ENCODE measurements around the gene KDM4B. TPM values are rescaled to one million over a fixed set of nuclear protein-coding genes. Genes with fewer than 3 reads are reported as not detected.

KDM4B gene
- total and polyA plus RNA-seq, 7 donors = 9.3 to 45.9 (median 29.5) TPM

DNA sequence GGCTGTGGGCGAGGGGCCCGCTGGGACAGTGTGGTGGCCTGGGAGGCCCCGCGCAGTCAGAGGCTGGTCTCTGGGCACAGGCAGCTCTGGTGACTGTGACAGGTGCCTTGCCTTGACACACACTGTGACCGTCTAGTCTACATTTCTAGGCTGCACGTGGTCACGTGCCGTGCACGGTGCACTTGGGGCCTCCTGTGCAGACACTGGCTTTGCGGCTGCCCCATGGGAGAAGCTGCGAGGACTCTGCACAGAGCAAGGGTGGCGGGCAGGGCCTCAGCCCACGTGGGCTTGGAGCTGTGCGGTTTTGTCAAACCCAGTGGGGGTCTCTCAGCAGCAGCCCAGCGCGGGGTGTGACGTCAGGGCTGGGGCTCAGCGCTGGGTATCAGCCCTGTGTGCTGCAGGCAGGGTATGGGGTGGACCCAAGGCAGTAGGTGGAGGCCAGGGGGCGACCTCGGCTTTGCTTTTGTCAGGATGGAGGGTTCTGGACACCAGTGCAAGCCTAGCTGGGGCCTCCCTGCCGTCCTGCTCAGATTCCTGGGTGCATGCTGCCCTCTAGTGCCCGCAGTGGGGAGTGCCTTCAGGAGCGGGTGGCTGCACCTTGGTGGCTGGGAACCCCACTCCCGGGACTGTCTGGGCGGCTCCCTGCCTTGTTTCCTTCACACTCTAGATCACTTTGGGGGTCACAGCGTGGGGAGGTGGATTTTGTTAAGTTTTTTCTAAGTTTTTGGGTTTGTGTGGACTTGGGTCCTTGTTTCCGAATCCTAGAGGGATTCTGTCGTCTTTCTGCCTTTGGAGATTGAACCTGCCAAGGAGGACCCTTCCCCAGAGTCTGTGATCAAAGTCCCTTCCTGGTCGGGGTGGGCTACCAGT, 62.6 kb downstream of the KDM4B start:
- Histone ChIP-seq H3K4me1 (peaks cover 37% of the 10 kb centered on the region), H3K36me3 (ENCODE audit: insufficient read depth in 1 of 2, low read depth in 1 of 2) (peaks cover 0 to 13% of the 10 kb centered on the region in 2 donors), H3K9me3 (no peaks in the 10 kb centered on the region), H3K27me3 (ENCODE audit: insufficient read depth in 3 of 3, low read length in 2 of 3) (no peaks in the 10 kb centered on the region), H3K4me3 (no peak overlapping the region), H3K27ac (peak overlapping the region; percentile 41)
- ATAC-seq (peak; percentile 80 to 87 (median 81)), DNase-seq (peak; percentile 86 to 91)
- intact Hi-C loops (cut with DNase I) = loop anchor here (2.0 to 10.0 kb wide), 8 partner anchors 34 to 219 kb away; no protein-coding TSS in a partner anchor
- 35 to 49% (median 36%) methylated on average over 29 of the region's 29 CpGs for WGBS, 3 donors
- TF ChIP-seq, protein P1, sequence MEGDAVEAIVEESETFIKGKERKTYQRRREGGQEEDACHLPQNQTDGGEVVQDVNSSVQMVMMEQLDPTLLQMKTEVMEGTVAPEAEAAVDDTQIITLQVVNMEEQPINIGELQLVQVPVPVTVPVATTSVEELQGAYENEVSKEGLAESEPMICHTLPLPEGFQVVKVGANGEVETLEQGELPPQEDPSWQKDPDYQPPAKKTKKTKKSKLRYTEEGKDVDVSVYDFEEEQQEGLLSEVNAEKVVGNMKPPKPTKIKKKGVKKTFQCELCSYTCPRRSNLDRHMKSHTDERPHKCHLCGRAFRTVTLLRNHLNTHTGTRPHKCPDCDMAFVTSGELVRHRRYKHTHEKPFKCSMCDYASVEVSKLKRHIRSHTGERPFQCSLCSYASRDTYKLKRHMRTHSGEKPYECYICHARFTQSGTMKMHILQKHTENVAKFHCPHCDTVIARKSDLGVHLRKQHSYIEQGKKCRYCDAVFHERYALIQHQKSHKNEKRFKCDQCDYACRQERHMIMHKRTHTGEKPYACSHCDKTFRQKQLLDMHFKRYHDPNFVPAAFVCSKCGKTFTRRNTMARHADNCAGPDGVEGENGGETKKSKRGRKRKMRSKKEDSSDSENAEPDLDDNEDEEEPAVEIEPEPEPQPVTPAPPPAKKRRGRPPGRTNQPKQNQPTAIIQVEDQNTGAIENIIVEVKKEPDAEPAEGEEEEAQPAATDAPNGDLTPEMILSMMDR (IDR thresholded peaks at IDR 0.05) = peak; percentile 93

DNA sequence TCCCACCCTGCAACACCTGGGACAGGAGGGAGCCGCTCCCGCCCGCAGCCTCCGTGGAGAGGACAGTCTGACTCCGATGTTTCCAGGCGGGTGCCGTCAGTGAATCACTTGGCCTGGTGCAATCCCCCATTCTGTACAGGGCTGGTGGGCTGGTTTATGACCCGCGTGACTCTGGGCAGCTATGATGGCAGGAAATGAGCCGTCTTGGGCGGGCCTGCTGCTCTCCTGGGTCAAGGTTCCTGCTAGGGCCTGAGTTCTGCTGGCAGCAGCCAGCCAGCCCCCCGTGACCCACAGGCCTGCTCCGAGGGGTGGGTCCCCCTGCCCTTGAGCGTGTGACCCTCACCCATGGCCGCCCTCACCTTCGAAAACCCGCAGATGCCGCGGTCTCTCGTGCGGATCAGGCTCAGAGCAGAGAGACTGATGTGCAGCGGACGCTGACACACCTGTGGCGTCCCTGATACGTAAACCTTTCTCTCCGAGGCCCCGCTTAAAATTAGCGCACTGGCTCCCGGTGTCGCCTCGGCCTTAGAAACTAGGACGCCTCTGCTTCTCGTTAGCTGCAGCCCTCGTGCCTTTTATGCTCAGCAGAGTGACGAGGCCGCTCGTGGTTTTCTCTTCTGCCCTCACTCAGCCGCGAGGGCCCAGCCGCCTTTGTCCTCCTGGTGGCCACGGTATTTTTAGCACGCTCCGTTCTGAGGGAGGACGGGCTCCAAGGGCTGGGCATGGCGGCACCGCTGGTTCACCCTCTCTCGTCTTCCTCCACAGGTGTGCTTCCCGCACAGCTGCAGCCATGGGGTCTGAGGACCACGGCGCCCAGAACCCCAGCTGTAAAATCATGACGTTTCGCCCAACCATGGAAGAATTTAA, 63.4 kb downstream of the KDM4B start:
- no peak for DNase-seq
- no peaks in the 10 kb centered on the region for H3K27me3 ChIP-seq (ENCODE audit: insufficient read depth in 3 of 3, low read length in 2 of 3)
- intact Hi-C loops (cut with DNase I) = loop anchor here (5.0 to 10.0 kb wide), 5 partner anchors 35 to 218 kb away; no protein-coding TSS in a partner anchor
- H3K36me3 ChIP-seq (ENCODE audit: insufficient read depth in 1 of 2, low read depth in 1 of 2) = peaks cover 0 to 13% of the 10 kb centered on the region in 2 donors
- TF ChIP-seq, protein P1 (IDR thresholded peaks at IDR 0.05) = no peak
- peaks cover 42% of the 10 kb centered on the region for H3K4me1 ChIP-seq
- no peak overlapping the region for H3K4me3 ChIP-seq
- H3K27ac ChIP-seq = no peak overlapping the region
- WGBS, 3 donors = 86 to 91% (median 87%) methylated on average over 52 of the region's 52 CpGs
- no peak for ATAC-seq
- no peaks in the 10 kb centered on the region for H3K9me3 ChIP-seq

DNA sequence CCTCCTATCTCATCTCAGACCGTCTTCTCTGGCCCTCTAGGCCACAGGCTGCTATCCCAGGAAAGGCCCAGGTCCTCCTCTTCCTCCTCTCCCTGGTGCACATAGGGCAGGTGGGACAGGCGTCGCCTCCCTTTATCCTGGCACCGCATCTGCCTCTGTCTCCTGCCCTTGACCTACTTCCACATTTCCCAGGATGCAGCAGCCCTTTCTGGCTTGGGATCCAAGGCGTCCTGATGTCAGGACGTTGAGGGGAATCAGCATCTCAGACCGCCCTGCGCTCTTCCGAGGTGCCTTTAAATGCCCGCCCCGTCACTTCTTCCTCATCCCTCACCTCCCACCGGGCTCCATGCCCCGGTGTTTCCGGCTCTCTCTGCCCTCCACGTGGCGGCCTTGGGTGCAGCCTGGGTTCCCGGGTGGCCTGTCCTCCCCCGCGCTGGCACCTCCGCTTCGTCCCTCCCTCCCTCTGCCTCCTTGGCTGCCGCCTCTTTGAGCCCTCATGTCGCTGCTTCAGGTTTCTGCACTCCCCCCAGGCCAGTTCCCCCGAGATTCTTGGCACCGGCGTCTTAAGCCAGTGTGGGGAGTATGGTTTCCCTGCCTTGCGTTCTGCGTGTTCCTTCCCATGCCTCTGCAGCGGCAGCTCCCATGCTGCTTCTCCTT, 66.3 kb downstream of the KDM4B start:
- TF ChIP-seq, protein P1 (IDR thresholded peaks at IDR 0.05) = no peak
- peak in 3 of 4 donors; percentile 18 to 41 (median 30) for ATAC-seq
- 30 to 39% (median 34%) methylated on average over 29 of the region's 29 CpGs for WGBS, 3 donors
- intact Hi-C loops (cut with DNase I) = loop anchor here in 1 of 2 donors (10.0 kb wide), 2 partner anchors 120 to 220 kb away; no protein-coding TSS in a partner anchor
- Histone ChIP-seq H3K36me3 (ENCODE audit: insufficient read depth in 1 of 2, low read depth in 1 of 2) (peaks cover 2 to 21% of the 10 kb centered on the region in 2 donors), H3K4me1 (peaks cover 55% of the 10 kb centered on the region), H3K4me3 (peak overlapping the region; percentile 10), H3K27ac (peak overlapping the region; percentile 67), H3K9me3 (no peaks in the 10 kb centered on the region), H3K27me3 (ENCODE audit: insufficient read depth in 3 of 3, low read length in 2 of 3) (no peaks in the 10 kb centered on the region)
- peak; percentile 23 to 76 for DNase-seq

Measured in psoas muscle (tissue), 8 donors.